ENCODE results near the gene FADD. TPM values are rescaled to one million over a fixed set of nuclear protein-coding genes. Genes with fewer than 3 reads are reported as not detected.

Gene FADD
- total RNA-seq, 1 donor from 2014 or later, result 19.3 TPM

DNA sequence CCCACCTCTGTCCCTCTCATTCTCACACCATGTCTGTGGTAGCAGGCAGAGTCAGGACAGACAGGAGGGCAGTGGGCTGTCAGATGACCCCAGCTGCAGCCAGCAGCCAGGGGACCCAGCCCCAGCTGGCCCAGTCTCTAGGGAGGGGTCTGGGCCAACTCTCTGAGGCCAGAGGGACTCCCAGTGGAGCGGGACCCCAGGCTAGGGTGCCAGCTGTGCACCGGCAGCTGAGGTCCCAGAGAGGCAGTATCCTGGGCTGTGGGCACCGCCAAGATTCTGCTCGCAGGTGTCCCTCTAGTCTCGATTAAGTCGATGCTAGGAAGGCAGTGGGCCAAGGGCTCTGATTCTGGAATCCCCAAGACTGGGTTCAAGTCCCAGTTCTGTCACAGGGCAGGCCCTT, 16.7 kb upstream of the FADD start:
- TF ChIP-seq CTCF (IDR thresholded peaks at IDR 0.05), result no peak
- Mint-ChIP-seq H3K4me1 (ENCODE audit: unreplicated experiment) (peaks cover 2% of the 10 kb centered on the region), H3K27ac (ENCODE audit: unreplicated experiment) (no peak overlapping the region), H3K4me3 (ENCODE audit: unreplicated experiment) (no peak overlapping the region), H3K9me3 (ENCODE audit: unreplicated experiment) (no peaks in the 10 kb centered on the region), H3K27me3 (ENCODE audit: unreplicated experiment) (peaks cover 30% of the 10 kb centered on the region), H3K36me3 (ENCODE audit: unreplicated experiment) (no peaks in the 10 kb centered on the region)
- no peak for DNase-seq (ENCODE audit: extremely low spot score, unreplicated experiment)

DNA sequence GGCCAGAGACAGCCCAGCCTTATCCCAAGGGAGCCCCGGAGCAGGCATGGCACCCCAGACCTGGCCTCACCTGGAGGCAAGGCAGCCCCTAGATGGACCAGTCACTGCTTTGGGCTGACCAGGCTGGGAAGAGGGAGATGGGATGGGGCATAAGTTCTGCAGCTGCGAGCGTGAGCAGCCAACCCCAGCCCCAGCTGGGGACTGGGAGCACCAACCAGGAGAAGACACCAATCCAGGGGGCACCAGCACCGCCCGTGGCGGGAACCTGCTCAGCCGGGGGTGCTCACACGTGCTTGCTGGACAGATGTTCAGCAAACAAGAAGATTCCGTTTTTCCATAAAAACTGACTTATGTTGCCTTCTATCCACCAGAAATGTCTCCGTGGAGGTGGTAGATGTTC, 16.2 kb upstream of the FADD start:
- peaks cover 31% of the 10 kb centered on the region for H3K27me3 Mint-ChIP-seq (ENCODE audit: unreplicated experiment)

DNA sequence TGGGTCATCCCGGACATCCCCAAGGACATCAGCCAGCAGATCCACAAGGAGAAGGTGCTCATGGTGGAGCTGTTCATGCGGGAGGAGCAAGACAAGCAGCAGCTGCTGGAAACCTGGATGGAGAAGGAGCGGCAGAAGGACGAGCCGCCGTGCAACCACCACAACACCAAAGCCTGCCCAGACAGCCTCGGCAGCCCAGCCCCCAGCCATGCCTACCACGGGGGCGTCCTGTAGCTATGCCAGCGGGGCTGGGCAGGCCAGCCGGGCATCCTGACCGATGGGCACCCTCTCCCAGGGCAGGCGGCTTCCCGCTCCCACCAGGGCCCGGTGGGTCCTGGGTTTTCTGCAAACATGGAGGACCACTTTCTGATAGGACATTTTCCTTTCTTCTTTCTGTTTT, 15.3 kb upstream of the FADD start:
- no peaks in the 10 kb centered on the region for H3K36me3 Mint-ChIP-seq (ENCODE audit: unreplicated experiment)
- no peak for TF ChIP-seq CTCF (IDR thresholded peaks at IDR 0.05)
- no peaks in the 10 kb centered on the region for H3K9me3 Mint-ChIP-seq (ENCODE audit: unreplicated experiment)
- no peak overlapping the region for H3K4me3 Mint-ChIP-seq (ENCODE audit: unreplicated experiment)
- peaks cover 3% of the 10 kb centered on the region for H3K4me1 Mint-ChIP-seq (ENCODE audit: unreplicated experiment)
- H3K27ac Mint-ChIP-seq (ENCODE audit: unreplicated experiment), result no peak overlapping the region
- DNase-seq (ENCODE audit: extremely low spot score, unreplicated experiment), result no peak
- peaks cover 28% of the 10 kb centered on the region for H3K27me3 Mint-ChIP-seq (ENCODE audit: unreplicated experiment)

More for the DNA sequence above, 16.2 kb upstream of the FADD start:
- DNase-seq (ENCODE audit: extremely low spot score, unreplicated experiment), result no peak
- H3K36me3 Mint-ChIP-seq (ENCODE audit: unreplicated experiment), result no peaks in the 10 kb centered on the region
- H3K4me3 Mint-ChIP-seq (ENCODE audit: unreplicated experiment), result no peak overlapping the region
- peaks cover 3% of the 10 kb centered on the region for H3K4me1 Mint-ChIP-seq (ENCODE audit: unreplicated experiment)
- no peak for TF ChIP-seq CTCF (IDR thresholded peaks at IDR 0.05)
- H3K9me3 Mint-ChIP-seq (ENCODE audit: unreplicated experiment), result no peaks in the 10 kb centered on the region
- no peak overlapping the region for H3K27ac Mint-ChIP-seq (ENCODE audit: unreplicated experiment)

GRCh38 chr11:70189622-70190021, 13.5 kb upstream of the FADD start:
- Mint-ChIP-seq H3K9me3 (ENCODE audit: unreplicated experiment) (no peaks in the 10 kb centered on the region), H3K36me3 (ENCODE audit: unreplicated experiment) (no peaks in the 10 kb centered on the region)
- no peak for DNase-seq (ENCODE audit: extremely low spot score, unreplicated experiment)

DNA sequence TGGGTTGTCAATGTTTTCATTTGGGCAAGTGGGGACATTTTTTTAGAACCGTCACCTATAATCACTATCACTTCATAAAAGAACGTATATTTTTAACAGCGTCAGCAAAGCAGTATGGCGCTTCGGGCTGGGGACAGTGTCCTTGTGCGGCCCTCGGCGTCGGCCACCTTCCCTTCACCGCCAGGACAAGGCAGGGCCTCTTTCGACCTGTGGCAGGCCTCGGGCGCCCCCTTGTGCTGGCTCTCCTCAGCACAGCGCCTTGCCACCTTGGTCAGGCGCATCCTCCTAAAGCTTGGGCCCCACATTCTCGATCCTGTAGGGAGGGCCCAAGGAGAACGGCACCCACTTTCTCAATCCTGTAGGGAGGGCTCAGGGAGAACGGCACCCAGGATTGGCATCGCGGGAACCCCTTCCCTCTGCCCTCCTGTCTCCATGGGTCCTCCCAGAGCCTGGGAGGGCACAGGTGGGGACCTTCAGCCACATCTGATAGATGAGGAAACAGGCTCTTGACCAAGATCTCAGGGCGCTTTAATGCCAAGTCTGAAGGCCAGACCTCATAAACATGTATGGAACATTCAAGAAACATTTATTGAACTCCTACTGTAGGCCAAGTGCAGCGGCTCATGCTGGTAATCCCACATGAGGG, 11.5 kb upstream of the FADD start:
- H3K27ac Mint-ChIP-seq (ENCODE audit: unreplicated experiment), result no peak overlapping the region
- H3K27me3 Mint-ChIP-seq (ENCODE audit: unreplicated experiment), result peaks cover 15% of the 10 kb centered on the region
- peak; percentile 92 for DNase-seq (ENCODE audit: extremely low spot score, unreplicated experiment)
- peak; percentile 96 for TF ChIP-seq CTCF (IDR thresholded peaks at IDR 0.05)
- peaks cover 3% of the 10 kb centered on the region for H3K4me1 Mint-ChIP-seq (ENCODE audit: unreplicated experiment)
- no peak overlapping the region for H3K4me3 Mint-ChIP-seq (ENCODE audit: unreplicated experiment)
- no peaks in the 10 kb centered on the region for H3K9me3 Mint-ChIP-seq (ENCODE audit: unreplicated experiment)
- no peaks in the 10 kb centered on the region for H3K36me3 Mint-ChIP-seq (ENCODE audit: unreplicated experiment)

More at GRCh38 chr11:70189622-70190021, 13.5 kb upstream of the FADD start:
- Mint-ChIP-seq H3K4me1 (ENCODE audit: unreplicated experiment) (peaks cover 3% of the 10 kb centered on the region), H3K27me3 (ENCODE audit: unreplicated experiment) (peaks cover 21% of the 10 kb centered on the region), H3K27ac (ENCODE audit: unreplicated experiment) (no peak overlapping the region), H3K4me3 (ENCODE audit: unreplicated experiment) (no peak overlapping the region)
- no peak for TF ChIP-seq CTCF (IDR thresholded peaks at IDR 0.05)
